Central memory CD8-positive, alpha-beta T cell (primary cell): Measurements from ENCODE around the gene TAF11L4.
"Not testable (repeated sequence)": the region's sequence is repeated elsewhere in the genome, so short reads cannot be mapped to it uniquely, and the experiment has no call there.

ENCODE experiments used
- ATAC-seq: fragments of 150-1000 bp; cut with Tn5 transposase; replicated peaks from 2 replicates; pipeline ENCODE4 v1.10.0; 2022; ENCODE audit warnings: mild to moderate bottlenecking, moderate FRiP score, moderate number of reproducible peaks; ENCODE audit not compliant: poor library complexity, severe bottlenecking; ENCODE audit errors: extremely low read depth
- DNase-seq, 2 donors: peaks; one replicate each; pipeline ENCODE4 v3.0.0; 2021; ENCODE audit warnings: low spot score in 2 of 2
- H3K27ac Mint-ChIP-seq: one replicate; pipeline ENCODE4 v1.8.0; 2022; ENCODE audit warnings: low read depth, mild to moderate bottlenecking, moderate library complexity, mixed read lengths
- H3K27me3 Mint-ChIP-seq: one replicate; pipeline ENCODE4 v1.8.0; 2022; ENCODE audit warnings: mixed read lengths
- H3K36me3 Mint-ChIP-seq: one replicate; pipeline ENCODE4 v1.8.0; 2022; ENCODE audit warnings: mild to moderate bottlenecking, moderate library complexity, mixed read lengths; ENCODE audit not compliant: insufficient read depth
- H3K4me1 Mint-ChIP-seq: one replicate; pipeline ENCODE4 v1.8.0; 2022; ENCODE audit warnings: mixed read lengths
- H3K4me3 Mint-ChIP-seq: one replicate; pipeline ENCODE4 v1.8.0; 2022; ENCODE audit warnings: mild to moderate bottlenecking, moderate library complexity, mixed read lengths
- H3K9me3 Mint-ChIP-seq: one replicate; pipeline ENCODE4 v1.8.0; 2022; ENCODE audit warnings: mixed read lengths

Gene TAF11L4

DNA sequence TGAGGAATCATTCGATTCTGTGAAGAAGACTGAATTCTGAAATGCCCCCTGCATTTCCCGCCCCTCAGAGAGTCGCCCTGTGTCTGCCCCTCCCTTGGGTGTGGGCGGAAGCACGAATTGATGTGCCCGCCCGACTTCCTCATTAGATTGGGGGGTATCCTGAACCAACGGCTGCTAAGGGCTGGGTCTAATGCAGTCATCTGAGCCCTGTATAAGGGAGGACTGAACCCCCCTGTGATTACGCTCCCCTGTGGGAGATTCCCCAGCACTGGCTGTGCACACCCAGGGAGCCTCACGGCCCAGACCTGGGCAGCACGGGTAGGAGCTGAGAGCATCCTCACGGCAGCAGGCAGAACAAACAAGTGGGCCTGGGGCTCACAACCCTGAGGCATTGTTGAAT, 4.1 kb upstream of the TAF11L4 start:
- not testable (repeated sequence) for H3K4me3 Mint-ChIP-seq, H3K27me3 Mint-ChIP-seq, H3K9me3 Mint-ChIP-seq, H3K4me1 Mint-ChIP-seq, H3K36me3 Mint-ChIP-seq, H3K27ac Mint-ChIP-seq, ATAC-seq
- peak in 1 of 2 donors; percentile 33 for DNase-seq

- not testable (repeated sequence) for ATAC-seq, DNase-seq, H3K4me1 Mint-ChIP-seq, H3K4me3 Mint-ChIP-seq, H3K27me3 Mint-ChIP-seq, H3K27ac Mint-ChIP-seq, H3K9me3 Mint-ChIP-seq, H3K36me3 Mint-ChIP-seq
Measured at GRCh38 chr5:17518067-17518466, 3.5 kb upstream of the TAF11L4 start, which contains the start of gene TAF11L3. Gene TAF11L3 (plus strand): TSS chr5:17518367.

GRCh38 chr5:17519508-17519907, 2.1 kb upstream of the TAF11L4 start:
- DNase-seq, H3K27me3 Mint-ChIP-seq, ATAC-seq, H3K4me1 Mint-ChIP-seq, H3K36me3 Mint-ChIP-seq, H3K4me3 Mint-ChIP-seq, H3K9me3 Mint-ChIP-seq, H3K27ac Mint-ChIP-seq: not testable (repeated sequence)

DNA sequence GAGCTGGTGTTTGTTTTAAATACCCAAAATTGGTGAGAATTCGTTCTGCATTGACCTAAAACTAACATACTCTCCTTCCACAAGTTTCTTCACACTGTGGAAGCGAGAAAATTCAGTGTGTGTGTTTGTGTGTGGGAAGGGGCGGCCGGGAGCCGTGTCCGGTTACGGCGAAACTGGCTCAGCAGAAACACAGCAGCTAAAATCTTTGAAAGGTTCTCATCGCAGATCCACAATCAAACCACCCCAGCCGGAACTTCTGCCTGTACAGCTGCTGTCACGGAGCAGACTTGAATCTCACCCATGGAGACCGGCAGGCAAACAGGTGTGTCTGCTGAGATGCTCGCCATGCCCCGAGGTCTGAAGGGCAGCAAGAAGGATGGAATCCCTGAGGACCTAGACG, 3.3 kb downstream of the TAF11L4 start, which contains the start of gene TAF11L5:
TAF11L5 (plus strand) TSS at position 301 of the 400 bp plus-strand sequence.
- H3K9me3 Mint-ChIP-seq, H3K27ac Mint-ChIP-seq, H3K36me3 Mint-ChIP-seq, H3K4me3 Mint-ChIP-seq, DNase-seq, ATAC-seq, H3K27me3 Mint-ChIP-seq, H3K4me1 Mint-ChIP-seq: not testable (repeated sequence)

DNA sequence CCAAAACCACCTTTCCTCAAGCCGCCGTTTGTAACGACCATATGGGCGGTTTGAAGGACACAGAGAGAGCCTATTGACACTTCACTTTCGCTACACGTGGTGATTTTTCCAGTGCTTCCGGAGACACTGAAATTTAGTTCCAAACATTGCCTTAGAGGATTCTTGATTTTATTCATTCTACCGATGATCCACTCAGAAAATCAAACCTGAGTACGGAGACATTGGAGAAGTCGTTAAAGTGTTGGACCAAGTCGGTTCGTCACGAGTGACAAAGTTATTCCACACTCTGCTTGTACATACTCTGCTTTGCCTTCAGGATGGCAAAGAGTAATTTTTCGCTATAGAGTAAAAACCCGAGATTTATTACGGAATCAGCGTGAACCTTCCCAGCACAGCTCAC, 4.9 kb downstream of the TAF11L4 start:
- not testable (repeated sequence) for H3K4me1 Mint-ChIP-seq, H3K4me3 Mint-ChIP-seq, H3K27me3 Mint-ChIP-seq, H3K9me3 Mint-ChIP-seq, ATAC-seq, H3K27ac Mint-ChIP-seq, H3K36me3 Mint-ChIP-seq
- peak in 1 of 2 donors; percentile 20 for DNase-seq

- not testable (repeated sequence) for H3K36me3 Mint-ChIP-seq, DNase-seq, H3K4me3 Mint-ChIP-seq, ATAC-seq, H3K4me1 Mint-ChIP-seq, H3K27me3 Mint-ChIP-seq, H3K27ac Mint-ChIP-seq, H3K9me3 Mint-ChIP-seq
Measured at GRCh38 chr5:17528369-17528768, 6.8 kb downstream of the TAF11L4 start, which contains the start of gene TAF11L6. Gene TAF11L6 (plus strand): TSS chr5:17528669.
